Sigmoid colon (tissue), 7 donors: Measurements from ENCODE around the gene SSTR1. TPM values are rescaled to one million over a fixed set of nuclear protein-coding genes. Genes with fewer than 3 reads are reported as not detected.

ENCODE experiments used
- DNase-seq: peaks from one replicate; pipeline ENCODE4 v3.0.0-alpha.2; 2019
- H3K27ac ChIP-seq, 4 donors: fragments of 200-600 bp; sonication (generic); one replicate each; pipeline ENCODE4 v1.5.1; 2016 to 2019; ENCODE audit warnings: mild to moderate bottlenecking in 1 of 4
- H3K27me3 ChIP-seq, 3 donors: fragments of 200-600 bp; sonication (generic); one replicate each; pipeline ENCODE4 v1.5.1; 2019; ENCODE audit warnings: mild to moderate bottlenecking in 1 of 3
- H3K36me3 ChIP-seq, 4 donors: fragments of 200-600 bp; sonication (generic); one replicate each; pipeline ENCODE4 v1.5.1; 2016 to 2019
- H3K4me1 ChIP-seq, 4 donors: fragments of 200-600 bp; sonication (generic); one replicate each; pipeline ENCODE4 v1.5.1; 2017 to 2019
- H3K4me3 ChIP-seq, 4 donors: fragments of 200-600 bp; sonication (generic); one replicate each; pipeline ENCODE4 v1.5.1; 2017 to 2019; ENCODE audit warnings: mild to moderate bottlenecking in 2 of 4, moderate library complexity in 1 of 4
- H3K9me3 ChIP-seq, 4 donors: fragments of 200-600 bp in 3 of 4; sonication (generic) in 3 of 4; one replicate each; pipeline versions ENCODE4 v1.5.1 to v1.6.1; 2013 to 2019
- EP300 ChIP-seq, 4 donors: sonication (generic); formaldehyde crosslinking; IDR thresholded peaks; one replicate each; pipeline ENCODE4 v1.6.1; 2017; ENCODE audit warnings: antibody characterized with exemption in 4 of 4
- POLR2A ChIP-seq, 2 donors: fragments of 450-650 bp; IDR thresholded peaks; one replicate each; pipeline ENCODE4 v1.6.1; 2016; ENCODE audit warnings: antibody characterized with exemption in 2 of 2, mild to moderate bottlenecking in 2 of 2, moderate library complexity in 2 of 2
- POLR2AphosphoS5 ChIP-seq, 4 donors: sonication (generic); formaldehyde crosslinking; IDR thresholded peaks; one replicate each; pipeline ENCODE4 v1.6.1; 2017; ENCODE audit warnings: antibody characterized with exemption in 4 of 4
- WGBS, 2 donors: extraction: QIAGEN DNeasy Blood & Tissue Kit; methylation state at CpG; one replicate each; pipeline ENCODE4 v1.1.7; 2013; 5-methylcytosine and 5-hydroxymethylcytosine counted together
- intact Hi-C: fragments of 100-400 bp; cut with DNase I; formaldehyde crosslinking; loops from one replicate; pipeline ENCODE4 v1.15.1; 2023
- polyA plus RNA-seq, 3 donors: library from polyadenylated mRNA; stranded (reverse); fragments of 200-250 nt; gene quantifications; one replicate each; pipeline ENCODE4 v1.2.3, GENCODE V29; 2013
- total RNA-seq, 4 donors: library from RNA; depleted of rRNA; stranded (reverse); fragments of >200 nt; gene quantifications; one replicate each; pipeline ENCODE4 v1.1.0, GENCODE V29; 2016
- TF ChIP-seq, protein P1 (sequence below), 4 experiments: fragments of 450-650 bp in 3 of 4; fragments of 200-600 bp in 1 of 4; IDR thresholded peaks; one replicate each; pipeline ENCODE4 v1.5.1; 2016 to 2019; ENCODE audit warnings: antibody characterized with exemption in 4 of 4, mild to moderate bottlenecking in 3 of 4, moderate library complexity in 2 of 4
- donor health status: healthy with polysubstance abuse.
- donor health status: Bipolar disorder and iron deficiency.
- donor health status: healthy.

SSTR1 gene
- total and polyA plus RNA-seq, 7 donors: under 0.01 to 3.0 (median 1.7) TPM

GRCh38 chr14:38204719-38205115, 3.0 kb upstream of the SSTR1 start:
- Histone ChIP-seq H3K9me3 (peaks cover 2 to 4% (median 3%) of the 10 kb centered on the region in 4 donors), H3K4me1 (peaks cover 0 to 18% (median 3%) of the 10 kb centered on the region in 4 donors), H3K27ac (no peak overlapping the region), H3K36me3 (no peaks in the 10 kb centered on the region), H3K27me3 (peaks cover 1 to 36% (median 21%) of the 10 kb centered on the region in 3 donors), H3K4me3 (no peak overlapping the region)
- DNase-seq: no peak
- no peak for TF ChIP-seq POLR2AphosphoS5 (IDR thresholded peaks at IDR 0.05)
- TF ChIP-seq EP300 (IDR thresholded peaks at IDR 0.05): no peak
- TF ChIP-seq, protein P1, sequence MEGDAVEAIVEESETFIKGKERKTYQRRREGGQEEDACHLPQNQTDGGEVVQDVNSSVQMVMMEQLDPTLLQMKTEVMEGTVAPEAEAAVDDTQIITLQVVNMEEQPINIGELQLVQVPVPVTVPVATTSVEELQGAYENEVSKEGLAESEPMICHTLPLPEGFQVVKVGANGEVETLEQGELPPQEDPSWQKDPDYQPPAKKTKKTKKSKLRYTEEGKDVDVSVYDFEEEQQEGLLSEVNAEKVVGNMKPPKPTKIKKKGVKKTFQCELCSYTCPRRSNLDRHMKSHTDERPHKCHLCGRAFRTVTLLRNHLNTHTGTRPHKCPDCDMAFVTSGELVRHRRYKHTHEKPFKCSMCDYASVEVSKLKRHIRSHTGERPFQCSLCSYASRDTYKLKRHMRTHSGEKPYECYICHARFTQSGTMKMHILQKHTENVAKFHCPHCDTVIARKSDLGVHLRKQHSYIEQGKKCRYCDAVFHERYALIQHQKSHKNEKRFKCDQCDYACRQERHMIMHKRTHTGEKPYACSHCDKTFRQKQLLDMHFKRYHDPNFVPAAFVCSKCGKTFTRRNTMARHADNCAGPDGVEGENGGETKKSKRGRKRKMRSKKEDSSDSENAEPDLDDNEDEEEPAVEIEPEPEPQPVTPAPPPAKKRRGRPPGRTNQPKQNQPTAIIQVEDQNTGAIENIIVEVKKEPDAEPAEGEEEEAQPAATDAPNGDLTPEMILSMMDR (IDR thresholded peaks at IDR 0.05): no peak
- no peak for TF ChIP-seq POLR2A (IDR thresholded peaks at IDR 0.05)
- intact Hi-C loops: no loop called here

DNA sequence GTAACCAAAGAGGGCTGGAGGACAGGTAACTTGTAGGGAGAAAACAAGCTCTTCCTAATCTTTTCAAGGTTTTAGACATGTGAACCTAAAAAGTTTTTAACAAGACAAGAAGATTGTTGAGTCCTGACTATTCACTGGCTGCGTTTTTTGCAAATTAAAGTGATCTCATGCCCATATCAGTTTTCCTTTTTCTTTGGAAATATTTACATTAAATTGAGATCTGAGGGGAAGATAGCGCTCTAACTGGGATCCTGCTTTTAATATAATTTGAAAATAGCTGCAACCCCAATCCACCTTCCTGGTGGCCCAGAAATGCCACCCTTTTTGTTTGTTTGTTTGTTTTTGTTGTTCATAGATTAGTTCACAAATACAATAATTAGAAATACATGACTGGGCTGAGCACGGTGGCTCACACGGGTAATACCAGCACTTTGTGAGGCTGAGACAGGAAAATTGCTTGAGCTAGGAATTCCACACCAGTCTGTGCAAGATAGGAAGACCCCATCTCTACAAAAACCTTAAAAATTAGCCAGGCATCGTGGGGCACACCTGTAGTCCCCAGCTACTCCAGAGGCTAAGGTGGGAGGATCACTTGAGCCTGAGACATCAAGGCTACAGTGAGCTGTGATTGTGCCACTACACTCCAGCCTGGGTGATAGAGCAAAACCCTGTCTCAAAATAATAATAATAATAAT, 2.4 kb upstream of the SSTR1 start:
- Histone ChIP-seq H3K9me3 (peaks cover 2 to 4% (median 3%) of the 10 kb centered on the region in 4 donors), H3K4me1 (peaks cover 0 to 23% (median 8%) of the 10 kb centered on the region in 4 donors), H3K27me3 (peaks cover 7 to 41% (median 27%) of the 10 kb centered on the region in 3 donors), H3K27ac (no peak overlapping the region), H3K4me3 (no peak overlapping the region), H3K36me3 (no peaks in the 10 kb centered on the region)
- TF ChIP-seq, protein P1 (IDR thresholded peaks at IDR 0.05): no peak
- TF ChIP-seq POLR2A (IDR thresholded peaks at IDR 0.05) (no peak), EP300 (IDR thresholded peaks at IDR 0.05) (no peak), POLR2AphosphoS5 (IDR thresholded peaks at IDR 0.05) (no peak)
- WGBS, 2 donors: 86 to 92% methylated on average over 5 of the region's 5 CpGs
- DNase-seq: no peak
- intact Hi-C loops: no loop called here

DNA sequence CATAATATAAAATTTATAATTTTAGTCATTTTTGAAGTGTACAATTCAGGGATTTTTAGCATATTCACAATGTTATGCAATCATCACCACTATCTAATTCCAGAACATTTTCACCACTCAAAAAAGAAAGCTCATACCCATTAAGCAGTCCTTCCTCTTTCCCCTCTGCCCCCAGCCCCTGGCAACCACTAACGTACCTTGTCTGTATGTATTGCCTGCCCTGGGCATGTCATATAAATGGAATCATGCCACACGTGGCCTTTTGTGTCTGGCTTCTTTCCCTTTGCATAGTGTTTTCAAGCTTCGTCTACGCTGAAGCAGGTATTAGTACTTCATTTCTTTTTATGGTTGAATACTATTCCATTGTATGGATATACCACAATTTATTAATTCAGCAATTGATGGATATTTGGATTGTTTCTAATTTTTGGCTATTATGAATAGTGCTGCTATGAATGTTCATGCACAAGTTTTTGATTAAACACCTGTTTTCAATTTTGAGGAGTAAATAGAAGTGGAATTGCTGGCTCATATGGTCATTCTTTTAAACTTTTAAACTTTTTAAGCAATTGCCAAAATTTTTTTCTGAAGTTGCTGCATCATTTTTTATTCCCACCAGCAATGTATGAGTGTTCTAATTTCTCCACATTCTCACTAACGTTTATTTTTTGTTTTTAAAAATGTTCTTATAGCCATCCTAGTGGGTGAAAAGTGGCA, 1.6 kb upstream of the SSTR1 start:
- Histone ChIP-seq H3K27me3 (peaks cover 8 to 50% (median 35%) of the 10 kb centered on the region in 3 donors), H3K4me3 (no peak overlapping the region), H3K36me3 (no peaks in the 10 kb centered on the region), H3K9me3 (peaks cover 2 to 4% (median 3%) of the 10 kb centered on the region in 4 donors), H3K27ac (no peak overlapping the region), H3K4me1 (peaks cover 0 to 26% (median 14%) of the 10 kb centered on the region in 4 donors)
- intact Hi-C loops: no loop called here
- no peak for DNase-seq
- TF ChIP-seq POLR2AphosphoS5 (IDR thresholded peaks at IDR 0.05): no peak
- TF ChIP-seq POLR2A (IDR thresholded peaks at IDR 0.05): no peak
- TF ChIP-seq, protein P1 (IDR thresholded peaks at IDR 0.05): no peak
- no peak for TF ChIP-seq EP300 (IDR thresholded peaks at IDR 0.05)
- WGBS, 2 donors: 87 to 90% methylated on average over 5 of the region's 5 CpGs

- peaks cover 0 to 30% (median 16%) of the 10 kb centered on the region in 4 donors for H3K4me1 ChIP-seq
- intact Hi-C loops: no loop called here
- H3K4me3 ChIP-seq: no peak overlapping the region
- DNase-seq: no peak
- TF ChIP-seq, protein P1 (IDR thresholded peaks at IDR 0.05): no peak
- TF ChIP-seq POLR2A (IDR thresholded peaks at IDR 0.05) (no peak), EP300 (IDR thresholded peaks at IDR 0.05) (no peak), POLR2AphosphoS5 (IDR thresholded peaks at IDR 0.05) (no peak)
- no peaks in the 10 kb centered on the region for H3K36me3 ChIP-seq
- H3K27ac ChIP-seq: no peak overlapping the region
- WGBS, 2 donors: 57 to 58% methylated on average over 2 of the region's 2 CpGs
- peaks cover 8 to 57% (median 42%) of the 10 kb centered on the region in 3 donors for H3K27me3 ChIP-seq
- peaks cover 2 to 4% (median 3%) of the 10 kb centered on the region in 4 donors for H3K9me3 ChIP-seq
These were observed 871 bp upstream of the SSTR1 start for GRCh38 chr14:38206689-38207376.
